ENCODE results near the gene ASPA. TPM values are rescaled to one million over a fixed set of nuclear protein-coding genes. Genes with fewer than 3 reads are reported as not detected.

ASPA gene
- total RNA-seq, 1 donor from 2014 or later = 0.51 TPM

- DNase-seq (ENCODE audit: extremely low spot score, unreplicated experiment) = no peak
- no peaks in the 10 kb centered on the region for H3K36me3 Mint-ChIP-seq
- peak overlapping the region; percentile 29 for H3K27ac Mint-ChIP-seq
- H3K4me1 Mint-ChIP-seq (ENCODE audit: unreplicated experiment) = peaks cover 3% of the 10 kb centered on the region
- peaks cover 3% of the 10 kb centered on the region for H3K27me3 Mint-ChIP-seq
- TF ChIP-seq CTCF (conservative IDR thresholded peaks at IDR 0.05) = no peak
- no peak overlapping the region for H3K4me3 Mint-ChIP-seq
- no peaks in the 10 kb centered on the region for H3K9me3 Mint-ChIP-seq
Measured at GRCh38 chr17:3536716-3537115, 60.9 kb downstream of the ASPA start.

- Mint-ChIP-seq H3K4me1 (ENCODE audit: unreplicated experiment) (peaks cover 3% of the 10 kb centered on the region), H3K36me3 (no peaks in the 10 kb centered on the region), H3K27ac (no peak overlapping the region), H3K9me3 (no peaks in the 10 kb centered on the region), H3K27me3 (peaks cover 4% of the 10 kb centered on the region), H3K4me3 (no peak overlapping the region)
- no peak for TF ChIP-seq CTCF (conservative IDR thresholded peaks at IDR 0.05)
- DNase-seq (ENCODE audit: extremely low spot score, unreplicated experiment) = no peak
Measured at GRCh38 chr17:3539881-3540540, 64.2 kb downstream of the ASPA start.

GRCh38 chr17:3542410-3543088 is 66.8 kb downstream of the ASPA start:
- H3K4me1 Mint-ChIP-seq (ENCODE audit: unreplicated experiment) = no peaks in the 10 kb centered on the region
- no peak for DNase-seq (ENCODE audit: extremely low spot score, unreplicated experiment)
- no peaks in the 10 kb centered on the region for H3K9me3 Mint-ChIP-seq
- no peak overlapping the region for H3K4me3 Mint-ChIP-seq
- H3K36me3 Mint-ChIP-seq = no peaks in the 10 kb centered on the region
- H3K27ac Mint-ChIP-seq = no peak overlapping the region
- H3K27me3 Mint-ChIP-seq = peaks cover 4% of the 10 kb centered on the region
- TF ChIP-seq CTCF (conservative IDR thresholded peaks at IDR 0.05) = no peak

GRCh38 chr17:3543453-3543852 is 67.7 kb downstream of the ASPA start:
- Mint-ChIP-seq H3K27ac (no peak overlapping the region), H3K4me1 (ENCODE audit: unreplicated experiment) (no peaks in the 10 kb centered on the region), H3K4me3 (no peak overlapping the region), H3K9me3 (no peaks in the 10 kb centered on the region), H3K27me3 (peaks cover 4% of the 10 kb centered on the region), H3K36me3 (no peaks in the 10 kb centered on the region)
- TF ChIP-seq CTCF (conservative IDR thresholded peaks at IDR 0.05) = no peak
- DNase-seq (ENCODE audit: extremely low spot score, unreplicated experiment) = no peak

GRCh38 chr17:3544365-3544764 is 68.6 kb downstream of the ASPA start:
- no peak overlapping the region for H3K4me3 Mint-ChIP-seq
- no peak for DNase-seq (ENCODE audit: extremely low spot score, unreplicated experiment)
- no peaks in the 10 kb centered on the region for H3K36me3 Mint-ChIP-seq
- H3K9me3 Mint-ChIP-seq = no peaks in the 10 kb centered on the region
- H3K27ac Mint-ChIP-seq = no peak overlapping the region
- TF ChIP-seq CTCF (conservative IDR thresholded peaks at IDR 0.05) = no peak
- no peaks in the 10 kb centered on the region for H3K4me1 Mint-ChIP-seq (ENCODE audit: unreplicated experiment)
- H3K27me3 Mint-ChIP-seq = peaks cover 4% of the 10 kb centered on the region
